Measurements from ENCODE around the gene ADAM30.

- no peak for TF ChIP-seq CTCF (IDR thresholded peaks at IDR 0.05)
- TF ChIP-seq POLR2A (IDR thresholded peaks at IDR 0.05): no peak
Measured at GRCh38 chr1:119862276-119862675, 34.0 kb downstream of the ADAM30 start.
